Measurements from ENCODE around the gene TRAPPC8.

GRCh38 chr18:31979714-31980113 lies 36.8 kb upstream of the TRAPPC8 start:
- TF ChIP-seq POLR2A (IDR thresholded peaks at IDR 0.05) (no peak), CTCF (IDR thresholded peaks at IDR 0.05) (no peak)
